ENCODE measurements around the gene ZNF747. TPM values are rescaled to one million over a fixed set of nuclear protein-coding genes. Genes with fewer than 3 reads are reported as not detected.

The ZNF747 gene
- total RNA-seq, 2 donors from 2014 or later = 15.5 to 17.1 TPM

DNA sequence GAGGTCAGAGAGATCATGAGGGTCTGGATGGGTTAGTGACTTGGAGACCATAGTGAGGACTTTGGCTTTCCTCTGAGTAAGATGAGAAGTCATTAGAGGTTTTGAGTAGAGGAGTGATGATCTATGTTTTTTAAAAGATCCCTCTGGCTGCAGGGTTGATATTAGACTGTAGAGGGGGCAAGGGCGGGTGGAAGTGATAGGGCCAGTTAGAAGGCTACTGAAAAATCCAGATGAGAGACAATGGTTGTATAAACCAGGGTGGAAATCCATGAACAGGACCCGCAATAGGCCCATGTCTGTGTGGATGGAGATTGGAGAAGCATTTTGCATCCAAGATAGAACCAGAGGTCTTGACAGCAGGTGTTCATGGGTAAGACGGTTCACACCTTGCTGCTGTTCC lies 52.3 kb downstream of the ZNF747 start:
- H3K9me3 ChIP-seq (ENCODE audit: control insufficient read depth, low read length) = no peaks in the 10 kb centered on the region
- WGBS, 2 experiments (ENCODE audit: insufficient coverage in 1 of 2, insufficient read length in 1 of 2) = 88 to 97% methylated on average over 3 of the region's 3 CpGs
- no peak overlapping the region for H3K27ac Mint-ChIP-seq
- TF ChIP-seq, protein P1, sequence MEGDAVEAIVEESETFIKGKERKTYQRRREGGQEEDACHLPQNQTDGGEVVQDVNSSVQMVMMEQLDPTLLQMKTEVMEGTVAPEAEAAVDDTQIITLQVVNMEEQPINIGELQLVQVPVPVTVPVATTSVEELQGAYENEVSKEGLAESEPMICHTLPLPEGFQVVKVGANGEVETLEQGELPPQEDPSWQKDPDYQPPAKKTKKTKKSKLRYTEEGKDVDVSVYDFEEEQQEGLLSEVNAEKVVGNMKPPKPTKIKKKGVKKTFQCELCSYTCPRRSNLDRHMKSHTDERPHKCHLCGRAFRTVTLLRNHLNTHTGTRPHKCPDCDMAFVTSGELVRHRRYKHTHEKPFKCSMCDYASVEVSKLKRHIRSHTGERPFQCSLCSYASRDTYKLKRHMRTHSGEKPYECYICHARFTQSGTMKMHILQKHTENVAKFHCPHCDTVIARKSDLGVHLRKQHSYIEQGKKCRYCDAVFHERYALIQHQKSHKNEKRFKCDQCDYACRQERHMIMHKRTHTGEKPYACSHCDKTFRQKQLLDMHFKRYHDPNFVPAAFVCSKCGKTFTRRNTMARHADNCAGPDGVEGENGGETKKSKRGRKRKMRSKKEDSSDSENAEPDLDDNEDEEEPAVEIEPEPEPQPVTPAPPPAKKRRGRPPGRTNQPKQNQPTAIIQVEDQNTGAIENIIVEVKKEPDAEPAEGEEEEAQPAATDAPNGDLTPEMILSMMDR (conservative IDR thresholded peaks at IDR 0.05) = peak; percentile 54
- DNase-seq = no peak
- H3K4me3 Mint-ChIP-seq = no peak overlapping the region
- no peaks in the 10 kb centered on the region for H3K36me3 ChIP-seq (ENCODE audit: control insufficient read depth, insufficient read depth, low read length)
- no peak overlapping the region for H3K4me3 ChIP-seq (ENCODE audit: low read length)
- no peaks in the 10 kb centered on the region for H3K4me1 ChIP-seq (ENCODE audit: control insufficient read depth, insufficient read depth, low read length)
- no peaks in the 10 kb centered on the region for H3K27me3 ChIP-seq (ENCODE audit: control insufficient read depth, insufficient read depth, low read length, poor library complexity, severe bottlenecking)
- peaks cover 22% of the 10 kb centered on the region for H3K27me3 Mint-ChIP-seq (ENCODE audit: insufficient read depth)
- H3K4me1 Mint-ChIP-seq = no peaks in the 10 kb centered on the region
- no peaks in the 10 kb centered on the region for H3K9me3 Mint-ChIP-seq
- no peaks in the 10 kb centered on the region for H3K36me3 Mint-ChIP-seq (ENCODE audit: low read depth)
- H3K9ac ChIP-seq (ENCODE audit: extremely low read depth, low read length, poor library complexity, severe bottlenecking) = no peak overlapping the region
- no peak overlapping the region for H3K27ac ChIP-seq (ENCODE audit: low read depth, low read length)

DNA sequence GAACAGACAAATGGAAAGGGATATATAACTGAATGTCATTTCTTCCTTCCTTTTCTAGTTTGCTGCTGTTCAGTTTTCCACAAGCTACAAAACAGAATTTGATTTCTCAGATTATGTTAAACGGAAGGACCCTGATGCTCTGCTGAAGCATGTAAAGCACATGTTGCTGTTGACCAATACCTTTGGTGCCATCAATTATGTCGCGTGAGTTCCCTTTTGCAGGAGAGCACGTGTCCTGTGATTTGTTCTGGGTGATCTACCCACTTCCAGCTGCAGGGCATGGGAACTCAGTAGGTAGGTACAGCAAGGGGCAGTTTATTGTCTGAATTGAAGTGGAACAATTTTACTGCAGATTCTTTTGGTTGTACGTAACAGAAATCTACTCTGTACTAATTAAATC lies 53.3 kb downstream of the ZNF747 start:
- Mint-ChIP-seq H3K27me3 (ENCODE audit: insufficient read depth) (peaks cover 23% of the 10 kb centered on the region), H3K4me3 (no peak overlapping the region), H3K4me1 (no peaks in the 10 kb centered on the region), H3K9me3 (no peaks in the 10 kb centered on the region), H3K36me3 (ENCODE audit: low read depth) (no peaks in the 10 kb centered on the region), H3K27ac (no peak overlapping the region)
- TF ChIP-seq, protein P1 (conservative IDR thresholded peaks at IDR 0.05) = no peak
- H3K9me3 ChIP-seq (ENCODE audit: control insufficient read depth, low read length) = no peaks in the 10 kb centered on the region
- no peaks in the 10 kb centered on the region for H3K4me1 ChIP-seq (ENCODE audit: control insufficient read depth, insufficient read depth, low read length)
- no peak for DNase-seq
- H3K9ac ChIP-seq (ENCODE audit: extremely low read depth, low read length, poor library complexity, severe bottlenecking) = no peak overlapping the region
- no peaks in the 10 kb centered on the region for H3K27me3 ChIP-seq (ENCODE audit: control insufficient read depth, insufficient read depth, low read length, poor library complexity, severe bottlenecking)
- 92 to 100% methylated on average over 4 to 5 of the region's 5 CpGs for WGBS, 2 experiments (ENCODE audit: insufficient coverage in 1 of 2, insufficient read length in 1 of 2)
- H3K36me3 ChIP-seq (ENCODE audit: control insufficient read depth, insufficient read depth, low read length) = no peaks in the 10 kb centered on the region
- no peak overlapping the region for H3K27ac ChIP-seq (ENCODE audit: low read depth, low read length)
- no peak overlapping the region for H3K4me3 ChIP-seq (ENCODE audit: low read length)

Small RNAs within 50 kb of the gene (microRNA-seq; reads per million reads assigned to microRNA genes)
- gene MIR4518 (ENCODE audit: borderline microRNAs expressed) = not detected

Other genes starting within 250 kb of the ZNF747 start
- 10 to 100 TPM; 75.4 to 76.0 TPM for gene CD2BP2, start 179.6 kb downstream of the ZNF747 start, total RNA-seq
- 10 to 100 TPM; 30.7 to 36.3 TPM for gene TBC1D10B, start 164.4 kb downstream of the ZNF747 start, total RNA-seq
- gene MYL11, start 160.1 kb downstream of the ZNF747 start, total RNA-seq = 1 to 10 TPM in 1 of 2 donors, not detected in 1; 1.2 TPM
- gene SEPTIN1, start 152.3 kb downstream of the ZNF747 start, total RNA-seq = 1 to 10 TPM; 1.1 to 2.3 TPM
- 10 to 100 TPM; 40.1 to 58.4 TPM for gene ZNF48, start 139.4 kb downstream of the ZNF747 start, total RNA-seq
- 10 to 100 TPM; 14.7 to 16.6 TPM for gene ZNF771, start 127.3 kb downstream of the ZNF747 start, total RNA-seq
- gene DCTPP1, start 104.8 kb downstream of the ZNF747 start, total RNA-seq = 10 to 100 TPM; 54.8 to 61.9 TPM
- gene SEPHS2, start 89.0 kb downstream of the ZNF747 start, total RNA-seq = 10 to 100 TPM; 35.7 to 37.5 TPM
- not detected for gene ITGAL, start 62.1 kb downstream of the ZNF747 start, total RNA-seq
- 10 to 100 TPM; 47.0 to 59.2 TPM for gene ZNF768, start 8.3 kb downstream of the ZNF747 start, total RNA-seq
- 10 to 100 TPM; 19.0 TPM for gene ZNF764, start 23.5 kb upstream of the ZNF747 start, total RNA-seq
- gene ZNF688, start 36.9 kb upstream of the ZNF747 start, total RNA-seq = 1 to 10 TPM; 6.4 to 7.5 TPM
- gene ZNF785, start 50.8 kb upstream of the ZNF747 start, total RNA-seq = 10 to 100 TPM; 22.5 to 24.0 TPM
- gene ZNF689, start 75.5 kb upstream of the ZNF747 start, total RNA-seq = 10 to 100 TPM; 13.0 to 15.8 TPM
- 10 to 100 TPM; 21.2 to 35.4 TPM for gene PRR14, start 116.1 kb upstream of the ZNF747 start, total RNA-seq
- gene FBRS, start 123.6 kb upstream of the ZNF747 start, total RNA-seq = 10 to 100 TPM; 50.2 to 53.1 TPM
- 10 to 100 TPM; 57.7 to 66.9 TPM for gene SRCAP, start 164.3 kb upstream of the ZNF747 start, total RNA-seq
- 10 to 100 TPM; 49.8 to 54.8 TPM for gene PHKG2, start 213.6 kb upstream of the ZNF747 start, total RNA-seq
- 10 to 100 TPM in 1 of 2 donors, 1 to 10 TPM in 1; 6.9 to 12.6 TPM for gene CFAP119, start 227.2 kb upstream of the ZNF747 start, total RNA-seq
- gene RNF40, start 227.5 kb upstream of the ZNF747 start, total RNA-seq = 10 to 100 TPM; 88.4 to 95.8 TPM

Measured in endodermal cell (in vitro differentiated cells).